ENCODE results near the gene CMYA5. TPM values are rescaled to one million over a fixed set of nuclear protein-coding genes. Genes with fewer than 3 reads are reported as not detected.

The CMYA5 gene
- polyA plus RNA-seq, 1 experiment, result 0.89 TPM

DNA sequence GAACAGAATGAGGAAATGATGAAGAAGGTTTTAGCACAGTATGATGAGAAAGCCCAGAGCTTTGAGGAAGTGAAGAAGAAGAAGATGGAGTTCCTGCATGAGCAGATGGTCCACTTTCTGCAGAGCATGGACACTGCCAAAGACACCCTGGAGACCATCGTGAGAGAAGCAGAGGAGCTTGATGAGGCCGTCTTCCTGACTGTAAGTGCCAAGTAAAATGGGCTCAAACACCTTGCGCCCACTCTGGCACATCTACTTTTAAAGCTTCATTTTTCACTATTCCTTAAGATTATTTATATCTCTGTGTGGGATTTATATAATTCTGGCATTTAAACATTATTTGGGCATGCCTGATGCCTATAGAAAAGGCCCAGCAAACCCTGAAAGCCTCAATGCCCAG lies 55.6 kb downstream of the CMYA5 start:
- Histone ChIP-seq H3K27ac (ENCODE audit: low read depth, low read length) (no peak overlapping the region), H3K9me3 (ENCODE audit: control insufficient read depth, insufficient read depth, low read length) (no peaks in the 10 kb centered on the region), H3K4me3 (ENCODE audit: low read depth, low read length) (no peak overlapping the region), H3K27me3 (ENCODE audit: control insufficient read depth, insufficient read depth, low read length) (peaks cover 11% of the 10 kb centered on the region)
- DNase-seq (ENCODE audit: low read depth, low spot score), result no peak
- ChIA-PET CTCF (no interaction called here), POLR2A (no interaction called here)
- no peak for TF ChIP-seq CTCF (IDR thresholded peaks at IDR 0.05; ENCODE audit: low read depth, low read length)

GRCh38 chr5:79746642-79747569 lies 57.3 kb downstream of the CMYA5 start:
- ChIA-PET CTCF (no interaction called here), POLR2A (no interaction called here)
- Histone ChIP-seq H3K27ac (ENCODE audit: low read depth, low read length) (no peak overlapping the region), H3K9me3 (ENCODE audit: control insufficient read depth, insufficient read depth, low read length) (no peaks in the 10 kb centered on the region), H3K4me3 (ENCODE audit: low read depth, low read length) (no peak overlapping the region), H3K27me3 (ENCODE audit: control insufficient read depth, insufficient read depth, low read length) (peaks cover 11% of the 10 kb centered on the region)
- TF ChIP-seq CTCF (IDR thresholded peaks at IDR 0.05; ENCODE audit: low read depth, low read length), result no peak
- no peak for DNase-seq (ENCODE audit: low read depth, low spot score)

DNA sequence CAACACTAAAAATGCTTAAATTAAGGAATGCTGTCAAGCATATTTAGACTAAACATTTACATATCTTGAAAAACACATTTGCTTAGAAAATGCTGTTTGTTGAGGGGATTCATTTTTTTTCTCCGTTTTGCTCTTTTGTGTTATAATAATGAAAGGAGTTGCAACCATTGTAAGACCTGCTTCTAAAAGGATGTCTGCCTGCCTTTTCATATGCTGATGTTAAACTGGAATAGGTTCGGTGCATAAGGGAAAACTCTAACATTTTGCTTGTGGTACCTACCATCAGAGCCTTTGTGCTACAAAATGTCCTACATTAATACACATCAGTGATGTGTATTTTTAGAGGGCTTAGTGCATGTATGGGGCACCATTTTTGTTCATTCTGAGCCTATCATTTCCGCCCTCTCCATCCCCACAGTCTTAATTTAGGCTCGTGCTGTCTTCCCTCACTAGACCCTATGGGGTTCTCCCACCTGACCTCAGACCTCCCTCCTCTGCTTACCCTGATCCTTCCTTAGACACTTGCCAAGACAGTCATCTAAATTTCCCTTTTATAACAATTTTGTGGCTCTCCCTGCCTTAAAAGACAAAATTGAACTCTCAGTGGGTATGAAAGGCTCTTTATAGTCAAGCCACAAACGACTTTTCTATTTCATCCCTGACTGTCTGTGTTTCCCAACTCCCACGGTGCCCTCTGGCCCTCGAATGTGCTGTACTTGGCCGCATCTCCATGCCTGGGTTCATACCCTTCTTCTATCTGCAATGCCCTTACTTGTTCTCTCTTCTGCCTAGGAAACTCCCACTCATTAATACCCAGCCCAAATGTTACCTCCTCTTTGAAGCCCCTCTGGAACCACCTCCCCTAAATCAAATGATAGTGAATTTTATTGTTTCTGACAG lies 61.2 kb downstream of the CMYA5 start:
- DNase-seq (ENCODE audit: low read depth, low spot score), result no peak
- no peak for TF ChIP-seq CTCF (IDR thresholded peaks at IDR 0.05; ENCODE audit: low read depth, low read length)
- ChIA-PET POLR2A (no interaction called here), CTCF (no interaction called here)
- H3K4me3 ChIP-seq (ENCODE audit: low read depth, low read length), result no peak overlapping the region
- no peaks in the 10 kb centered on the region for H3K9me3 ChIP-seq (ENCODE audit: control insufficient read depth, insufficient read depth, low read length)
- H3K27me3 ChIP-seq (ENCODE audit: control insufficient read depth, insufficient read depth, low read length), result peaks cover 5% of the 10 kb centered on the region
- H3K27ac ChIP-seq (ENCODE audit: low read depth, low read length), result no peak overlapping the region

GRCh38 chr5:79753092-79753491 lies 63.5 kb downstream of the CMYA5 start:
- CTCF ChIA-PET, result no interaction called here
- Histone ChIP-seq H3K27me3 (ENCODE audit: control insufficient read depth, insufficient read depth, low read length) (peaks cover 1% of the 10 kb centered on the region), H3K27ac (ENCODE audit: low read depth, low read length) (no peak overlapping the region), H3K9me3 (ENCODE audit: control insufficient read depth, insufficient read depth, low read length) (no peaks in the 10 kb centered on the region), H3K4me3 (ENCODE audit: low read depth, low read length) (no peak overlapping the region)
- no peak for DNase-seq (ENCODE audit: low read depth, low spot score)
- no peak for TF ChIP-seq CTCF (IDR thresholded peaks at IDR 0.05; ENCODE audit: low read depth, low read length)
- POLR2A ChIA-PET, result no interaction called here

Measured in AG04450 (cell line).